ENCODE results near the gene CFAP107. TPM values are rescaled to one million over a fixed set of nuclear protein-coding genes. Genes with fewer than 3 reads are reported as not detected.
"Not testable (repeated sequence)": the region's sequence is repeated elsewhere in the genome, so short reads cannot be mapped to it uniquely, and the experiment has no call there.

The CFAP107 gene
- total RNA-seq, 1 donor from 2014 or later = not detected

DNA sequence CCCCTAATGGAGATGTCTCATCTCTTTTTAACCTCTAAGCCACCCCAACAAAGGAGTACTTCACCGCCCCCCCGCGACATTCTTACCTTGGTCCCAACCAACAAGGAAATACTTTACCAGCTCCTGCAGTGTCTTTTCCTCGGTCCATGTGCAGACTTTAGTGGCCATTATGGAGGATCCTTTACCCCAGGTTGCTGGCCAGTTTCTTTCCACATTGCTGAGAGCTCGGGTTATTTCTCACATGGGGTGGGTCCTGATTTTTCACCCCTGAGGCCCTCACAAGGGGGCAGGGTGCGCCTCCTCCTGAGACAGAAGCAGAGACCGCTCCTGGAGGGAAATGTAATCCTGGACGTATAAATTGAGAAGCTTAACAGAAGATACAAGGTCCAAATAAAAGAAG is 33.1 kb upstream of the CFAP107 start:
- Mint-ChIP-seq H3K4me1 (ENCODE audit: low read depth) (peaks cover 10% of the 10 kb centered on the region), H3K4me3 (ENCODE audit: unreplicated experiment) (no peak overlapping the region), H3K27me3 (ENCODE audit: low read depth) (no peaks in the 10 kb centered on the region), H3K9me3 (ENCODE audit: low read depth) (no peaks in the 10 kb centered on the region), H3K36me3 (ENCODE audit: low read depth) (no peaks in the 10 kb centered on the region), H3K27ac (ENCODE audit: unreplicated experiment) (no peak overlapping the region)
- no peak for DNase-seq (ENCODE audit: low spot score)
- TF ChIP-seq, protein P1, sequence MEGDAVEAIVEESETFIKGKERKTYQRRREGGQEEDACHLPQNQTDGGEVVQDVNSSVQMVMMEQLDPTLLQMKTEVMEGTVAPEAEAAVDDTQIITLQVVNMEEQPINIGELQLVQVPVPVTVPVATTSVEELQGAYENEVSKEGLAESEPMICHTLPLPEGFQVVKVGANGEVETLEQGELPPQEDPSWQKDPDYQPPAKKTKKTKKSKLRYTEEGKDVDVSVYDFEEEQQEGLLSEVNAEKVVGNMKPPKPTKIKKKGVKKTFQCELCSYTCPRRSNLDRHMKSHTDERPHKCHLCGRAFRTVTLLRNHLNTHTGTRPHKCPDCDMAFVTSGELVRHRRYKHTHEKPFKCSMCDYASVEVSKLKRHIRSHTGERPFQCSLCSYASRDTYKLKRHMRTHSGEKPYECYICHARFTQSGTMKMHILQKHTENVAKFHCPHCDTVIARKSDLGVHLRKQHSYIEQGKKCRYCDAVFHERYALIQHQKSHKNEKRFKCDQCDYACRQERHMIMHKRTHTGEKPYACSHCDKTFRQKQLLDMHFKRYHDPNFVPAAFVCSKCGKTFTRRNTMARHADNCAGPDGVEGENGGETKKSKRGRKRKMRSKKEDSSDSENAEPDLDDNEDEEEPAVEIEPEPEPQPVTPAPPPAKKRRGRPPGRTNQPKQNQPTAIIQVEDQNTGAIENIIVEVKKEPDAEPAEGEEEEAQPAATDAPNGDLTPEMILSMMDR (IDR thresholded peaks at IDR 0.05) = no peak

DNA sequence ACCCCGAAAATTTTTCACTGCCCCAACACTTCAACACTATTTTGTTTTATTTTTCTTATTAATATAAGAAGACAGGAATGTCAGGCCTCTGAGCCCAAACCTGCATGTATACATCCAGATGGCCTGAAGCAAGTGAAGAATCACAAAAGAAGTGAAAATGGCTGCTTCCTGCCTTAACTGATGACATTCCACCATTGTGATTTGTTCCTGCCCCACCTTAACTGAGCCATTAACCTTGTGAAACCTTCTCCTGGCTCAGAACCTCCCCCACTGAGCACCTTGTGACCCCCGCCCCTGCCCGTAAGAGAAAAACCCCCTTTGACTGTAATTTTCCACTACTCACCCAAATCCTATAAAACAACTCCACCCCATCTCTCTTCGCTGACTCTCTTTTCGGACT is 32.3 kb upstream of the CFAP107 start:
- H3K27ac Mint-ChIP-seq (ENCODE audit: unreplicated experiment); H3K9me3 Mint-ChIP-seq (ENCODE audit: low read depth); H3K4me3 Mint-ChIP-seq (ENCODE audit: unreplicated experiment); H3K36me3 Mint-ChIP-seq (ENCODE audit: low read depth); DNase-seq (ENCODE audit: low spot score); H3K27me3 Mint-ChIP-seq (ENCODE audit: low read depth): not testable (repeated sequence)
- peaks cover 10% of the 10 kb centered on the region for H3K4me1 Mint-ChIP-seq (ENCODE audit: low read depth)

DNA sequence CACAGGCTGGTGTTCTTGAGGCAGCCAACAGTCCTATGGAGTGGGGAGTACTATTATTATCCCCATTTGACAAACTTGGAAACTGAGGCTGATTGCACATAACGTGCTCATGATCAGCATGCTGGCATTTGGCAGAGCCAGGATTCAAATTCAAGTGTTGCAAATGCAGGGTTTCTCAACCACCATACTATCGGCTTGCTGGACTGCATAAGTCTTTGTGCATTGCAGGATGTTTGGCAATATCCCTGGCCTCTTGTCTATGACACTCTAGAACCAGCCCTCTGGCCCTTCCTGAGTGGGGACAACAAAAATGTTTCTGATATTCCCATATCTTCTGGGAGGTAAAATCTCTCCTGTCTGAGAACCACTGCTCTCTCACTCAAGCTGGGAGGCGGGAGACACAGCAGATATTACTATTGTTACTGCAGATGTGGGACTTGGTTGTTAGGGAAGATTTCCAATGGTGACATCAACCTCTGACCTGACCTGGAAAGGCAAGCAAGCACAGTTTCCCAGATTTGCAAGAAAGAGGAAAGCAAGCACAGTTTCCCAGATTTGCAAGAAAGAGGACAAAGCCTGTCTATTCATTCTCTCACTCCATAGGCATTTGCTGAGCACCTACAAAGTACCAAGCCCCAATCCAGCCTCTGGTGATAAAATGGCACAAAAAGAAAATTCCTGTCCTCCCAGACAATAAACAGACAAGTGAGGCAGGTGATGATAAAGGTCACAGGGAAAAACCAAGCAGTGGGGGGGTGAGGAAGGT is 31.1 kb upstream of the CFAP107 start:
- TF ChIP-seq, protein P1 (IDR thresholded peaks at IDR 0.05) = no peak
- Mint-ChIP-seq H3K4me3 (ENCODE audit: unreplicated experiment) (no peak overlapping the region), H3K9me3 (ENCODE audit: low read depth) (no peaks in the 10 kb centered on the region), H3K27ac (ENCODE audit: unreplicated experiment) (no peak overlapping the region), H3K36me3 (ENCODE audit: low read depth) (no peaks in the 10 kb centered on the region), H3K27me3 (ENCODE audit: low read depth) (no peaks in the 10 kb centered on the region), H3K4me1 (ENCODE audit: low read depth) (peaks cover 10% of the 10 kb centered on the region)
- DNase-seq (ENCODE audit: low spot score) = no peak

DNA sequence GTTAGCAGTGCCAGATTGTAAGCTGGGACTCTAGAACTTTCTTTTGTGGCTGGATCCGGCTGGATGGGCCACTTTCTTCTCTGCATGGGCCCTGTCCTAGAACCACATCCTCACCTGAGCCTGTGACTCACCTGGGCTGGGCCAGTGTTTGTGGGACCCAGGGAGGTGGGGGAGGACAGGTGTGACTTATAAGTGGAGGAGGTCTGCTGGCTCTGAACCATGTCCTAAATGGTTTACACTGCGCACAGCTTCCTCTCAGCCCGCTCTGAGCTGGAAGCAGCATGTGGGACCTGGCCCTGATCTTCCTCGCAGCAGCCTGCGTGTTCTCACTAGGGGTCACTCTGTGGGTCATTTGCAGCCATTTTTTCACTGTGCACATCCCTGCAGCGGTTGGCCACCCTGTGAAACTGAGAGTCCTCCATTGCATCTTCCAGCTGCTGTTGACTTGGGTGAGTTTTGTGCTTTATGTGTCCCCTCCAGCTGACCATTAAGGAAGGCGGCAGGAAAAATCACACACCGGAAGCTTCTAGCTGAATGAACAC is 30.0 kb upstream of the CFAP107 start, which contains the start of gene AADACL3:
Gene AADACL3 (plus strand): TSS at position 215 of the 542 bp plus-strand sequence. CDS start 67 bp downstream, at position 282.
- Mint-ChIP-seq H3K9me3 (ENCODE audit: low read depth) (no peaks in the 10 kb centered on the region), H3K4me3 (ENCODE audit: unreplicated experiment) (no peak within 1 kb of the TSS), H3K27me3 (ENCODE audit: low read depth) (no peaks in the 10 kb centered on the region), H3K36me3 (ENCODE audit: low read depth) (no peaks in the 10 kb centered on the region), H3K27ac (ENCODE audit: unreplicated experiment) (no peak within 1 kb of the TSS), H3K4me1 (ENCODE audit: low read depth) (peaks cover 10% of the 10 kb centered on the region)
- DNase-seq (ENCODE audit: low spot score) = no peak
- TF ChIP-seq, protein P1 (IDR thresholded peaks at IDR 0.05) = no peak

DNA sequence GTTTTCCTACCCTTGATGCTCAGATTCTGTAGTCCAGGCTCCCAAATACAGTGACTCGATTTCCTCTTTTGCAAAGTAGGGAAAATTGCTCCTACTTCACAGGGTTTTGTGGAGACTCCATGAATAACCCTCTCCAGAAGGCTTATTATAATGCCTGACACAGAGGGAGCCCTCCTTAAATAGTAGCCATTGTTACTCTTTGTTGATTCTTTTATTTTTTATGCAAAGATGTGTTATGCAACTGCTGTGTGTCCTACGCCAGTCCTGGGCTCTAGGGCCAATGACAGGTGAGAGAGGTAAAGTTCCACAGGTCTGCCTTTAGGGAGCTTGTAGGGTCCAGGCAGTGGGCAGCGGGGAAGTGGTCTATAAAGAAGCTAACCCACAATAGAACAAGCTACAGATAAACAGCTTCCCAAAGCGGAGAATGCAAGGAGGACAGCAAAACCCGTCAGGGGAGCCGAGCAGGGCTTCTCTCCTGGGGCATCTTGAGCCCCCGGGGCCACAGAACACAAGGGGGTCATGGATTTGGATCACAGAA is 28.6 kb upstream of the CFAP107 start:
- peaks cover 2% of the 10 kb centered on the region for H3K27me3 Mint-ChIP-seq (ENCODE audit: low read depth)
- no peaks in the 10 kb centered on the region for H3K9me3 Mint-ChIP-seq (ENCODE audit: low read depth)
- H3K4me3 Mint-ChIP-seq (ENCODE audit: unreplicated experiment) = no peak overlapping the region
- H3K4me1 Mint-ChIP-seq (ENCODE audit: low read depth) = no peaks in the 10 kb centered on the region
- no peaks in the 10 kb centered on the region for H3K36me3 Mint-ChIP-seq (ENCODE audit: low read depth)
- H3K27ac Mint-ChIP-seq (ENCODE audit: unreplicated experiment) = no peak overlapping the region
- no peak for DNase-seq (ENCODE audit: low spot score)
- TF ChIP-seq, protein P1 (IDR thresholded peaks at IDR 0.05) = no peak

Measured in chondrocyte (in vitro differentiated cells).